Activated CD8-positive, alpha-beta memory T cell treated with anti-CD3 and anti-CD28 coated beads, Interleukin-2, amount 50 U/mL, for 4 hours (primary cell): ENCODE data around the gene SARM1.
"Not testable (repeated sequence)": the region's sequence is repeated elsewhere in the genome, so short reads cannot be mapped to it uniquely, and the experiment has no call there.

Source experiments
- DNase-seq: peaks from one replicate; pipeline ENCODE4 v3.0.0-alpha.2; 2020

SARM1 gene

GRCh38 chr17:28371245-28372202, at the start of gene SARM1:
SARM1 (plus strand) TSS chr17:28371694; CDS start chr17:28372033, 339 bp downstream.
- DNase-seq, result peak; percentile 85

DNA sequence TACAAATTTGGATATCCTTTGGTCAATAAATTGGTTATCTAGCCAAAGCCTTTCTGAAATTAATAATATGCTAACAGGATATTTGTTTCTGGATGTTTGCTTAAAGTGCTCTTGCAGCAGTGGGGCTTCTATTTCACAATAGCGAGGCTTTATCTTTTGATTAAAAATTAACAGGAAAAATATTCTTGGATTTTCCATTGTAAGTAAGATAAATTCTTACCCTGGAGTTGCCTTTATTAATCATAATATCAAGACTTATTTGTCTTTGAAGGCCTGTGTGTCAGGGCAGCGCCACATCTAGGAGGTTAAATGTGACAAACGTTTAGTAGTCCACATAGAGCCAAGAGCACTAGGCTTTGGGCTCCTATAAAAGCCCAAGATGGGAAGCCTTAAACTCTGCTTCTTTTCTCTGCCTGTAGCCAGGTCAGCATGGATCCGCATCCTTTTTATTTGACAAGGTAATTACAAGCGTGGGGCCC, 47.2 kb upstream of the SARM1 start:
- DNase-seq, result no peak

DNA sequence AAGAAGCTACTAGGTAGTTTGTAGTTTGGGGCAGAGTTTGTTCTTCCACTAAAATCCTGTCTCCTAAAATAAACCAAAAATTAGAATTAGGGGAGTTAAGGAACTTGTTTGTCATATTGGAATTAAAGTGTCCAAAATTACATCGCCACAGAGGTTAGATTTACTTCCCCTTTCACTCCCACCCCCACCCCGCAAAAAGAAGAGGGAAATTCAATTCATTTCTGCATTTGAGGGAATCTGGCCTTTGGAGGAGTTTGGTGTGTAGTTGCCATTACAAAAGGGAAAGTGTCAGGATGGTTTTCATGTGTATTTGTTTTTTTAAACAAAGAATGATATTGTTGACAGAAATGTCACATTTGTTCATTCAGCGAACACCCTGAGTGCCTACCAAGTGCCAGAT, 46.7 kb upstream of the SARM1 start:
- DNase-seq, result no peak

DNA sequence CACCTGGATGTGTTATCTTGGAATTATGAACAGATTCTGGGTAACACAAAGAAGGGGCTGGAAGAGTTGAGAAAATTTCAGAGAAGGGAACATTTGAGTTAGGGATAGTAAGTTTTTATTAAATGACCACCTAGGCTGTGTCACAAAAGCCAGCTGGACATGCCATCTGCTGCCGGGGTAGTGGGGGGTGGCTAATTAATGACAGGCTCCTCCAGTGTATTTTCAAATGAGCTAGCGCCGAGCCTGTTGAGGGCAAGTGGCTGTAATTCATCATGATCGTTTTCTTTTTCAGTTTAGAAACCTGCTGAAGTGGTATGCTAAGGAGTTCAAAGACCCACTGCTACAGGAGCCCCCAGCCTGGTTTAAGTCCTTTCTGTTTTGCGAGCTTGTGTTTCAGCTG, 46.3 kb upstream of the SARM1 start:
- DNase-seq, result no peak

- no peak for DNase-seq
These were observed 45.4 kb upstream of the SARM1 start for GRCh38 chr17:28326114-28326513.

DNA sequence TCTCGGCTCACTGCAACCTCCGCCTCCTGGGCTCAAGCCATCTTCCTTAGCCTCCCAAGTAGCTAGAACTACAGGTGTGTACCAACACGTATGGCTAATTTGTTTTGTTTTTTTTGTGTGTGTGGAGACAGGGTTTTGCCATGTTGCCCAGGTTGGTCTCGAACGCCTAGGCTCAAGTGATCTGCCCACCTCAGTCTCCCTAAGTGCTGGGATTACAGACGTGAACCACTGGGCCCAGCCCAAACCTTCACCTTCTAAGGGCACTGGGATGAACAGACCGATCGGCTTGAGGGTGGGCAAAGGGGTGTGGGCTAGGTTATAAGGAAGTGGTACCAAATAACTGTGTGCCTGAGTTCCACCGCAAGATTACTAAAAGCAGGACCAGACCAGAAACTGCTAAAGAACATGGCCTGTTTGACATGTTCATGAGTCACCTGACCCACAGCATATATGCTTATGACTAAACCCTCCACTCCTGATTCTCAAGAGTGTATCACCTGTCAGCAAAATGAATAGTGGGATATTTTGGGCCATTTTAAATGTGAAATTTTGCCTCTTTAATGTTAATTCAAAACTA, 44.4 kb upstream of the SARM1 start:
- DNase-seq, result no peak

- no peak for DNase-seq
These were observed 43.8 kb upstream of the SARM1 start for GRCh38 chr17:28327709-28328108.

DNA sequence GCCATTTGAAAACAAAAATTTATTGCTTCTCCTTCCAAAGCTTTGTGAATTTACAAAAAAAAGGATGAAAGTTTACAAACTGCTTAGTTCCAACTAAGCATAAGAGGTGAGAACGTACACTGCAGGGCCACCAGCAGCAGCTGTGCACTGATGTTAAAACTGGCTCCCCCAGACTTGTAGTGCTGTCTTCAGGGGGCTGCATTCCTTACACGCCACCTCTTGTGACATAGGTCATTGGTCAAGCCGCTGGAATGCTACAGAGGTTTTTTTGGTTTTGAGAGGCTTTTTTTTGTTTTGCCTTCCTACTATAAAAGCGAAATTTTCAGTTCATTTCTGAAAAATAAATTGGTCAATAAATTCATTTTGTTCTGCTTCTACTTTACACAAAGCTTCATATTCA, 43.2 kb upstream of the SARM1 start:
- DNase-seq, result no peak

DNA sequence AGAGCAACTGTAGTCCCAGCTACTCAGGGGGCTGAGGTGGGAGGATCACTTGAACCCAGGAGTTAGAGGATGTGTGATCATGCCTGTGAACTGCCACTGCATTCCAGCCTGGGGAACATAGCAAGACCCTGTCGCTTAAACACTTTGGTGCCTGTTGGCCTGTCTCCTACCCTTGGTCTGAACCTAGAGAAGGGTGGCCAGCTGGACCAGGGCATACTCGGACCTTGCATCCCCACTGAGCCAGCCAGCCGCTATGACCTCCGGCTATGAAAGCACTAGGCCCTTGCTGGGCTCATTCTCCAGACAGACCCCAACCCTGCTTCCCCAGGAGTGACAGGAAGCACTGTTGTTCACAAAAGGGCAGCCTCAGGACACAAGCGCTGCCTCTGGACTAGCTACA, 40.8 kb upstream of the SARM1 start:
- no peak for DNase-seq

GRCh38 chr17:28331891-28332420, 39.5 kb upstream of the SARM1 start:
- no peak for DNase-seq

DNA sequence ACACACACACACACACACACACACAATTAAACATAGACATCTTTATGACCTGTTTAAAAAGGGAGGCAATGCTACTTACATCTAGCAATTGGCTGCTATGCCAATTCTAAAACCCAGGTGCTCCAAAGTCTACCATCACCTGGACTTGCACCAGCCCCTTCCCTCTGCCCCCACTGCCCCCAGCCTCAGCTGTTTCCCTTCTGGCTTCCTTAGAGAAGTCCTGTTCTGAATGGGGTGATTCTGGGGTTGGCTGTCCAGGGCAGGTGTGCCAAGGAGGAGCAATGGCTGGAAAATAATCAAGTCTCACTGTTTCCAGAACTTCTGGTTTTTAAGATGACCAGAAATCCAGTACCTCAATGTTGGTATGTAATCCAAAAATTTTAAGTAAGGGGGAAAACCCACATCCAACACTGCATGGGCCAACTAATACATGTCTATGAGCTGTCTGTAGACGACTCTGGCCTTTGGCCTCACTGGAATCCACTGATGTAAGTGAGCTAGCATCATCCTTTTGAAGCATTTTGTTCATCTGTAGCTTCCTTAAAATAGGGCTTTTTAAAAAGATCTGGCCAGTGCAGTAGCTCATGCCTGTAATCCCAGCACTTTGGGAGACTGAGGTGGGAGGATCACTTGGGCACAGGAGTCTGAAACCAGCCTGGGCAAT, 38.3 kb upstream of the SARM1 start:
- DNase-seq, result no peak

GRCh38 chr17:28334171-28334570, 37.3 kb upstream of the SARM1 start:
- DNase-seq, result no peak

DNA sequence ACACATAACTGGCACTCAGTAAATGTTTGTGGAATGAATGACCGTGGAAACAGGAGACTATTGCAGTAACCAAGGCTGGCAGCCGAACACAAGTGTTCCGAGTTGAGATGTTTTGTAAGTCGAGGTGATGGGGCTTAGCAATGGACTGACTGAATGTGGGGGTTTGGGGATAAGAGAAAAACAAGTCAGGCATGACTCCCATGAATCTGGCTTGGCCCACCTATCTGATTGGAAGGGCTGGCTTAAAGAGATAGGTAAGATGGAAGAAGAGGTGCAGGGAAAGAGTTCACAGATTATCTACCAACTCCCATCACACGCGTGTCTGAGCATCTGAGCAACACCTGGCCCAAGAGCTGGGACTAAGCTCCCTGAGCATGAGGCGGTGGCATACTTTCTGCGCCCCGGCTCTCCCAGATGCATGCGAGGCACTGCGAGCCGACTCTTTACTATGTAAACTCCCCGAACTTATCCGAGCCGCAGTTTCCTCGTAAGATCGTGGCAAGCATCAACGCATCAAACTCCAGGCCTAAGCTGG, 36.8 kb upstream of the SARM1 start:
- no peak for DNase-seq

GRCh38 chr17:28335201-28335958, 36.1 kb upstream of the SARM1 start, which contains the start of the genes IFT20 and TNFAIP1:
IFT20 (minus strand) TSS chr17:28335472; CDS start chr17:28331985, 3,487 bp downstream.
TNFAIP1 (plus strand) TSS chr17:28335761; CDS start chr17:28339522, 3,761 bp downstream.
- peak; percentile 96 for DNase-seq

DNA sequence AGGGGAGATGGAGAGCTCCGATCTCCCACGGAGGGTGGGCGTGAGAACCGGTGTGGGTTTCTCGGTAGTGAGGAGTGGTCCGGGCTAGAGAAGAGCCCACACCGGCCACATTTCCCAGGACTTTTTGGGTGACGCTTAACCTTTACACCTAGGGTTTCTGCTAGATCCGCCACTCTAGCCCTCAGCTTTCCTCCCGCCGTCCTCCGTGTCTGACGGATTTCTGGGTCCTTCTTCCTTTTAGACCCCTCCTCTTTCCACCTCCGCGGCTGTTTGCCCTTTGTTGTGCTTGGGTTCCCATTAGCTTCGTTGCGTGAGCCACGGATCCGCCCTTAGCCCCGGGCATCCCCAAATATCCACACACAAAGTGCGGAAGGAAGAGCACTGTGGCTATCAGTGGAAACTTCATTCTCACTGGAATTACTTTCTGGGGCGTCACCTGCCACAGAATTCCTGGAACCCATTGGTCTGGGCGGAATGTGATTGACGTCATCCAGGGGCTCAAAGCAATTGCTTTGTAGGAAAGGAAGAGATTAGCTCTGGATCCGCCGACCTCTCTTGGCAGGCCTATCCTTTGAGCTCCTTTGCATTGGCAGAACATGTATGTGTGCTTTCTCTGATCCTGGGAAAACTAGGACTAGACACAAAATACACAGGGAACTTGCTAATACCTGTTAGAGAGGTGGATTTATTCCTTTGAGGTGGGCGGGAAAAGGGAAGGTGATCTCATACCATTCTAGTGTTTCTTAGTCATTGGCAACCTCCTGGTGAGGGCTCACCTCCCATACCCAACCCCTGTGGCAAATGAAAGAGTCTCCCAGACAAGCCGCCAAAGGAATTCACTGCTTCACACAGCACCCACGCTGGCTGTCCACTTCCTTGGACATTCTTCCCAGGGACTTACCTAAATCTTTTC, 35.3 kb upstream of the SARM1 start:
- DNase-seq, result no peak

DNA sequence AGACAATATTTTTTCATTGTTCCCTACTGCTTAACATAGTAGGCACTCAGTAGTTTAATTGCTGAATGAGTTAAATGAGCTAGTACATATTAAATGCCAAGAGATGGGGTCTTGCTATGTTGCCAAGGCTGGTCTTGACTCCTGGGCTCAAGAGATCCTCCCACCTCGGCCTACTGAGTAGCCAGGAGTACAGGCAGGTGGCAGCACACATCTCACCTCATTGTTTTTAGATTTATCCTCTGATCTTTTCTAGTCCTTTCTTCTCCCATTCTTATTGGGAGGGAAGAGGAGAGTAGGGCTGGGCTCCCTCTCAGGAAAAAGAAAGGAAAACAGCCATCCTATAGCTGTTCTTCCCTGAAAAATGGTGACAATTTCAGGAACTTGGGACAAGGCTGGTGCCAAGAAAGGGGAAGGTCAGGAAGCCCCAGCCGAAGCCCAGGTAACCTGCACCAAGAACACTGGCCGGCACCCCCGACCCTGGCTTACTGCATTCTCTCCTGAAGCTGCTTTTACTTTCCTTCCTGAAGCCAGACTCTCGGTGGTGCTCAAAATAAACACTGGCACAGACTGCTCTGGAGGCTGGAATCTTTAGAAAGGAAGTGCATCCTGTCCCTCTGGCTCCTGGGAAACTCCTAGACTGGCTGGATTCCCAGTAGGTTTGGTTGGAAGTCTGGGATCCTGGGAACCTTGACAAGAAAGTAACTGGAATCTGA, 33.3 kb upstream of the SARM1 start:
- DNase-seq, result no peak

GRCh38 chr17:28338769-28339212, 32.7 kb upstream of the SARM1 start:
- not testable (repeated sequence) for DNase-seq

- no peak for DNase-seq
These were observed 32.1 kb upstream of the SARM1 start for GRCh38 chr17:28339431-28339830.

GRCh38 chr17:28340374-28340773, 31.1 kb upstream of the SARM1 start:
- no peak for DNase-seq

DNA sequence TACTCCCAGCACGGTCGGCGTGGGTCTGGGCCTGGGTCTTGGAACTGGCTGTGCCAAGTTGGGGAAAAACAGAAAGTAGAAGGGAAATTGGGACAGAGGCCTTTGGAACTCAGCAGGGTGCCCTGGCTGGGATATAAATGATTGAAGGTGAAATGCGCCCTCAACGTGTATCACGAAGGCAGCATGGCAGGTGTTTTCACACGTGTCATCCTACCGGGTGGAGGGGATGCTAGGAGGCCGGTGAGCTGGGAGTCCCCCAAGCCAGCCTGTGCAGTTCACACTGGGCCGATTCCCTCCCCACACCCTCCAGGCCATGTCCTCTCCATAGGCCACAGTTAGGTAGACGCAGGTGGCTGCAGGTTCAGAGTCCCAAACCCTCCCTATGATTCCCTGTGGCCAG, 30.0 kb upstream of the SARM1 start:
- no peak for DNase-seq
